HT-29 (cell line): ENCODE measurements around the gene DDX27. TPM values are rescaled to one million over a fixed set of nuclear protein-coding genes. Genes with fewer than 3 reads are reported as not detected.

Experiments
- DNase-seq: peaks from one replicate; pipeline ENCODE4 v3.0.0-alpha.2; 2015; ENCODE audit warnings: low spot score
- small RNA-seq: library from RNA; depleted of rRNA; stranded (forward); fragments of <200 nt; gene quantifications from one replicate; pipeline ENCODE3, GENCODE V24; 2014
- total RNA-seq: library from RNA; depleted of rRNA; stranded (reverse); fragments of >200 nt; shearing (Covaris generic); gene quantifications from 2 replicates; pipeline ENCODE4 v1.2.3, GENCODE V29; 2014; rRNA removed

DDX27 gene
- total RNA-seq, 1 experiment from 2014 or later = 75.5 TPM

GRCh38 chr20:49288784-49289696 lies 69.8 kb downstream of the DDX27 start:
- DNase-seq = peak; percentile 99

DNA sequence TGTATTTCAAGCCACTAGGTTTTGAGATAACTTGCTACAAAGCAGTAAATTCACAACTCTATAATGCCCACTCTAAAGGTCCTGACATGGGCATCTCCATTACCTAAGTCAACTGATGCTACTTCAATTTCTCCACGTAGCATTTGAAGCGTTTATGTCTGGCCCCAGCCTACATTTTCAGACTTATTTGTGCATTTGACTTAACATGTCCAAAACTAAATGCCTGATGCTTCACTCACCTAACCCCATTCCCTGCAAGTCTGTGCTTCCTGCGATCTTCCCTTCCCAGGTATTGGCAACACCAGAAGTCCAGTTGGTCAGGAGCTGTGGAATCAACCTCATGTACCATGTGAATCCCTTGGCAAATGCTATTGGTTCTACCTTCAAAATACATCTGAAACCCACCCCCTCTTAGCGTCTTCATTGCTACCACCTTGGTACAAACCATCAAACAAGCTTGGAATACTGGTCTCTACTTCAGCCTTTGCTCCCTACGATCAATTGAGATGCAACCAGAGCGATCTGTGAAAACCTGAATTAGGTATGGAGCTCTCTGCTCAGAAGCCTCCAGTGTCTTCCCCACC lies 71.5 kb downstream of the DDX27 start:
- peak; percentile 62 for DNase-seq

DNA sequence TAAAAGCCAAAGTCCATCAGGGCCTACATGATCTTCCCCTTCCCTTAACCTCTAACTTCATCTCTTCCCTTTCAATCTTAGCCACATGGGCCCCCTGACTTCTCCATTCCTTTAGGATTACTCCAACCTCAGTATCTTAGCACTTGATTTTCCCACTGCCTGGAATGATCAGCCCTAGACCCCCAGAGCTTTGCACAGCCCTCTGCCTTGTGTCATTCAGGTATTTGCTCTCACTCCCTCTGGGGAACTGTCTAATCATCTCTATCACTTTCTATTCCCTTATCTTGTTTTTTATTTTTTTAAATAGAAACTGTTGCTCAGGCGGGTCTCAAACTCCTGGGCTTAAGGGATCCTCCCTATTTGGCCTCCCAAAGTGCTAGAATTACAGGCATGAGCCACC lies 72.0 kb downstream of the DDX27 start:
- no peak for DNase-seq

GRCh38 chr20:49292010-49292409 lies 72.8 kb downstream of the DDX27 start:
- DNase-seq = no peak

DNA sequence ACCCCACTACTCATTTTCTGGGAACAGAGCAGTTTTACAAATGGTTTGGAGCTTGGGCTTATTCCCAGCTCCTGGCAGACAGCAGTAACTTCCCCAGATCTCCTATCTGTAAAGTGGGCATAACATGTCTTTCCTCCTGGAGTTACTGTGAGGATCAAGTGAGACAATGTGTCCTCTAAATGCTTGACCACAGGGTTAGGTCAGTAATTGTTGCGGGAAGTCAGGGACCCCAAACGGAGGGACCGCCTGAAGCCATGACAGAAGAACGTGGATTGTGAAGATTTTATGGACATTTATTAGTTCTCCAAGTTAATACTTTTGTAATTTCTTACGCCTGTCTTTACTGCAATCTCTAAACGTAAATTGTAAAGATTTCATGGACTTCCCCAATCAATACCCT lies 73.9 kb downstream of the DDX27 start:
- DNase-seq = no peak

Small RNA genes lying within 50 kb of the gene (small RNA-seq; reads per million reads assigned to genes)
- gene SNORD12B (14,710 reads per million, percentile 100 among the genes with 10 or more reads in this experiment), gene SNORD12C (3,467 reads per million, percentile 100 among the genes with 10 or more reads in this experiment)

Other genes with a start within 250 kb of the DDX27 start
- 112 and 122 TPM in 2 replicates for gene CSE1L, start 173.1 kb upstream of the DDX27 start, total RNA-seq
- 59.1 and 59.3 TPM in 2 replicates for gene STAU1, start 31.1 kb upstream of the DDX27 start, total RNA-seq
- gene ZNFX1, start 58.6 kb downstream of the DDX27 start, total RNA-seq = 26.3 and 30.5 TPM in 2 replicates